Transverse colon (tissue), 4 donors: ENCODE data around the gene SIMC1. TPM values are rescaled to one million over a fixed set of nuclear protein-coding genes. Genes with fewer than 3 reads are reported as not detected.
A peak's percentile ranks its signal among the peaks of the same experiment; 100 is the strongest.
"Not testable (repeated sequence)": the region's sequence is repeated elsewhere in the genome, so short reads cannot be mapped to it uniquely, and the experiment has no call there.

Source experiments
- DNase-seq: peaks from one replicate; pipeline ENCODE4 v3.0.0-alpha.2; 2019
- H3K27ac ChIP-seq, 4 donors: fragments of 200-600 bp; sonication (generic); 2 replicates each; pipeline ENCODE4 v1.5.1; 2016 to 2018; ENCODE audit warnings: inconsistent platforms in 4 of 4
- H3K27me3 ChIP-seq: fragments of 200-600 bp; sonication (generic); 2 replicates; pipeline ENCODE4 v1.5.1; 2017; ENCODE audit warnings: inconsistent platforms
- H3K36me3 ChIP-seq, 4 donors: fragments of 200-600 bp; sonication (generic); 2 replicates each; pipeline ENCODE4 v1.5.1; 2017 to 2019; ENCODE audit warnings: inconsistent platforms in 4 of 4
- H3K4me1 ChIP-seq, 4 donors: fragments of 200-600 bp; sonication (generic); 2 replicates each; pipeline ENCODE4 v1.5.1; 2017 to 2020; ENCODE audit warnings: inconsistent platforms in 4 of 4
- H3K4me3 ChIP-seq, 4 donors: fragments of 200-600 bp; sonication (generic); 1 replicate in 1 of 4; 2 replicates in 3 of 4; pipeline versions ENCODE4 v1.5.1 to v1.6.1; 2017 to 2019; ENCODE audit warnings: inconsistent platforms in 4 of 4
- H3K9me3 ChIP-seq, 2 donors: fragments of 200-600 bp; sonication (generic); 2 replicates each; pipeline ENCODE4 v1.5.1; 2017 to 2019; ENCODE audit warnings: inconsistent platforms in 2 of 2
- POLR2A ChIP-seq: fragments of 450-650 bp; IDR thresholded peaks from one replicate; pipeline ENCODE4 v1.6.1; 2016; ENCODE audit warnings: antibody characterized with exemption, mild to moderate bottlenecking, moderate library complexity
- POLR2AphosphoS5 ChIP-seq, 3 donors: sonication (generic); formaldehyde crosslinking; IDR thresholded peaks; one replicate each; pipeline ENCODE4 v1.6.1; 2016; ENCODE audit warnings: antibody characterized with exemption in 3 of 3
- WGBS, 2 donors: methylation state at CpG; one replicate each; pipeline ENCODE4 v1.1.5; 2018; ENCODE audit warnings: low coverage in 1 of 2; 5-methylcytosine and 5-hydroxymethylcytosine counted together
- in situ Hi-C, 4 donors: fragments of 200-750 bp; cut with MboI; loops; one replicate each; pipeline versions ENCODE4 v1.15.0 to v1.15.1; 2017; ENCODE audit warnings: low sequenced_read_pairs in 3 of 4, low pct_ligation_motif_present in 1 of 4, low pct_unique_long_range_greater_than_20kb in 1 of 4
- intact Hi-C: fragments of 100-400 bp; cut with DNase I; formaldehyde crosslinking; loops from one replicate; pipeline ENCODE4 v1.15.1; 2023; ENCODE audit warnings: low total_unique reads
- total RNA-seq, 4 donors: library from RNA; depleted of rRNA; stranded (reverse); fragments of >200 nt; gene quantifications; one replicate each; pipeline ENCODE4 v1.1.0, GENCODE V29; 2016
- TF ChIP-seq, protein P1 (sequence below), 5 experiments: fragments of 200-600 bp in 3 of 5; fragments of 450-650 bp in 2 of 5; sonication (generic) in 3 of 5; IDR thresholded peaks; 1 replicate in 2 of 5; 2 replicates in 3 of 5; pipeline ENCODE4 v1.5.1; 2016 to 2017; ENCODE audit warnings: antibody characterized with exemption in 5 of 5, inconsistent platforms in 3 of 5, mild to moderate bottlenecking in 2 of 5, moderate library complexity in 1 of 5

Gene SIMC1
- total RNA-seq, 4 donors from 2014 or later: 15.0 to 21.2 (median 17.7) TPM

DNA sequence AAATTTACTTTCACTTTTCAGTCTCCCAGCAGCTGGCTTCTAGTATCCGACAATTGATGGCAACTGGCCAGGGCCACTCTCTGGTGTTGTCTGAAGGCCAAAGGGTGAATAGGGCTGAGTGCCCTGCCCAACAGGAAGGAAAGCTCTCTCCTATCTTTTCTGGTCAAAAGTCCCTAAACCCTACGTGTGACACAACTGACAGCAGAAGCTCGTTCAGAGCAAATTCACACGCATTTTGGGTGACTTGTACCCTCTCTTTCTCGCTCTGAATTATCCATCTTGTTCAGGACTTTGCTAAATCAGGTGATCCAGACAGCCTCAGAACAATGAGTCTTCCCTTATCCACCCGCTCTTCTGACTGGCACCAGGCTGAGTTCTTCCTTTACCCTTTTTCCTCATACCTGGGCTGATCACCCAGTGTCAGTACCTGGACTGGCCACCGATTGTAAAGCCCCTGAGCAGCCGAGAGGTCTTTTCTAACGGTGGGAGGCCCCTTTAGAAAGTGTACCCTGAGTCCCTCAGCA, 21.8 kb upstream of the SIMC1 start:
- H3K4me3 ChIP-seq, H3K27me3 ChIP-seq, H3K36me3 ChIP-seq, H3K9me3 ChIP-seq, H3K4me1 ChIP-seq, intact Hi-C loops, in situ Hi-C loops: not testable (repeated sequence)
- H3K27ac ChIP-seq: peak overlapping the region; percentile 43 to 82 (median 64)
- 47 to 60% methylated on average over 8 to 9 of the region's 9 CpGs for WGBS, 2 donors
- TF ChIP-seq POLR2AphosphoS5 (IDR thresholded peaks at IDR 0.05) (peak in 1 of 3 donors; percentile 28), POLR2A (peak; percentile 33)
- TF ChIP-seq, protein P1, sequence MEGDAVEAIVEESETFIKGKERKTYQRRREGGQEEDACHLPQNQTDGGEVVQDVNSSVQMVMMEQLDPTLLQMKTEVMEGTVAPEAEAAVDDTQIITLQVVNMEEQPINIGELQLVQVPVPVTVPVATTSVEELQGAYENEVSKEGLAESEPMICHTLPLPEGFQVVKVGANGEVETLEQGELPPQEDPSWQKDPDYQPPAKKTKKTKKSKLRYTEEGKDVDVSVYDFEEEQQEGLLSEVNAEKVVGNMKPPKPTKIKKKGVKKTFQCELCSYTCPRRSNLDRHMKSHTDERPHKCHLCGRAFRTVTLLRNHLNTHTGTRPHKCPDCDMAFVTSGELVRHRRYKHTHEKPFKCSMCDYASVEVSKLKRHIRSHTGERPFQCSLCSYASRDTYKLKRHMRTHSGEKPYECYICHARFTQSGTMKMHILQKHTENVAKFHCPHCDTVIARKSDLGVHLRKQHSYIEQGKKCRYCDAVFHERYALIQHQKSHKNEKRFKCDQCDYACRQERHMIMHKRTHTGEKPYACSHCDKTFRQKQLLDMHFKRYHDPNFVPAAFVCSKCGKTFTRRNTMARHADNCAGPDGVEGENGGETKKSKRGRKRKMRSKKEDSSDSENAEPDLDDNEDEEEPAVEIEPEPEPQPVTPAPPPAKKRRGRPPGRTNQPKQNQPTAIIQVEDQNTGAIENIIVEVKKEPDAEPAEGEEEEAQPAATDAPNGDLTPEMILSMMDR (IDR thresholded peaks at IDR 0.05): peak in 1 of 5 experiments; percentile 23
- peak; percentile 91 for DNase-seq

DNA sequence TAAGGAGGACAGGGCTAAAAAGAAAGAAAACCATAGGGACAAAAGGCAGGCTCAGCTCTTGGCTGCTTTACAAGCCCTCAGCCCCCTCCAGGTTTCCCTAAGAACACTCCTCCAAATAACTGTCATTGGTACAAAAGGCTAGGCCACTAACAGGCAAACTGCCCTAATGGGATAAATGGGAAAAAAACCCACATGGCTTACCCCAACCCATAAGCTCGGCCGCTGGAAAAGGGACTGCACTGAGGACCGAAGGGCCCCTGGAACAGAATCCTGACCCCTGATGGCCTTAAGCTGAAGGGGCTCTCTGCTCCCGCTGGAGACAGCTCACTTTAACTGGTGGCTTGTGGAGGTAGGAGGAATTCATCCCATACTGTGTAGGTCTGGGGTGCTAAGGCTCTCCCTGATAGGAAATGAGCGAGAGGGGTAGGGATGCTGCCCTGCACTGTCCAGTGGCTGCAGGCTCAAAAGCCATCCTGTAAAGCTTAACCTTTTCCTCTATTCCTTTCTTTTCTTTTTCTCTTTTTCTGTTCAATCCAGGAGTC, 21.0 kb upstream of the SIMC1 start:
- 100% methylated on average over 1 of the region's 5 CpGs; no CpG with 5 or more reads in 1 of the 2 donors for WGBS, 2 donors
- DNase-seq, H3K4me1 ChIP-seq, in situ Hi-C loops, H3K27me3 ChIP-seq, intact Hi-C loops, H3K36me3 ChIP-seq, H3K9me3 ChIP-seq, H3K4me3 ChIP-seq: not testable (repeated sequence)
- H3K27ac ChIP-seq: peak overlapping the region in 1 of 4 donors; percentile 82

DNA sequence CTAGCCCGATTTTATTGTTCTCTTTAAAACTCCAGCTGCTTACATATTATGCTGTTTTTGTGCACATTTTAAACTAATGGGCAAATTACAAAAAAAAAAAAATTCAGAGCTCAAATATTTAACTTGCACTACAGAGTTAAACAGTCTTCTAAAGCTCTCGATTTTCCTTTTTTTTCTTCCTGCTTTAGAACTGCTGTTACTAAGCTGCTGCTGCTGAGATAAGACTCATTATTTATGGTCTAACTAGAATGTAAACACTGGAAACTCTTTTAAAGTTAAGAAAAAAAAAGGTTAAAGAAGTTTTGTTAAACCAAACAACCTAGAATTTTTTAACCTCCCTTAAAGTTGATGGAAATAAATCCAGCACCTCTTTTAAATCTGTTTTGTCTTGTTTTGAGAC, 20.5 kb upstream of the SIMC1 start:
- H3K9me3 ChIP-seq, in situ Hi-C loops, DNase-seq, H3K4me1 ChIP-seq, intact Hi-C loops, H3K27me3 ChIP-seq, H3K4me3 ChIP-seq, H3K27ac ChIP-seq, H3K36me3 ChIP-seq: not testable (repeated sequence)
- WGBS, 2 donors: 17% methylated on average over 2 of the region's 2 CpGs

DNA sequence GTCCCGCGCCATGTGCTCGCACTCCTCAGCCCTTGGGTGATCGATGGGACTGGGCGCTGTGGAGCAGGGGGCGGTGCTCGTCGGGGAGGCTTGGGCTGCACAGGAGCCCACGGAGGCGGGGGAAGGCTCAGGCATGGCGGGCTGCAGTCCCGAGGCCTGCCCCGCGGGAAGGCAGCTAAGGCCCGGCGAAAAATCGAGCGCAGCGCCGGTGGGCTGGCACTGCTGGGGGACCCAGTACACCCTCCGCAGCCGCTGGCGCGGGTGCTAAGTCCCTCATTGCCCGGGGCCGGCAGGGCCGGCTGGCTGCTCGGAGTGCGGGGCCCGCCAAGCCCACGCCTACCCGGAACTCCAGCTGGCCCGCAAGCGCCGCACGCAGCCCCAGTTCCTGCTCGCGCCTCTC, 16.2 kb upstream of the SIMC1 start:
- H3K27ac ChIP-seq, H3K36me3 ChIP-seq, in situ Hi-C loops, DNase-seq, H3K9me3 ChIP-seq, H3K27me3 ChIP-seq, intact Hi-C loops, H3K4me3 ChIP-seq, H3K4me1 ChIP-seq: not testable (repeated sequence)
- 92 to 98% methylated on average over 5 to 15 of the region's 38 CpGs for WGBS, 2 donors

DNA sequence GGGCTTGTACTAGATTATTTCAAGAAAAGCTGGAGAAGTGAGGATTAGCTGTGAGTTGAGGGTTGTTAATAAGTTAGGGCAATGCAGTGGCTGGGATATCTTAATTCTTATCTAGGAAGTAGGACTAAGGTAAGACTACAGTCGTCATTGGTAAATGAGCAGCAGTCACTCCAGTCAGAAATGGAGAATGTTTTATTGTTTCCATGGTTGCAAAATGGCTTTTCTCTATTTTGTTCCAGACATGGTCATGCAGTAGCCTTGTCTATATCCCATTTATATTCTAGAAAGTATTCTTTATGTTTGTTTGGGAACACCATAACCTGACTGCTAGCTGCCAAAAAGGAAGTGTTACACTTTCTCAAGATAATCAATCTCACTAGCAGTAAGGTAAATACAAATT, 9.9 kb upstream of the SIMC1 start:
- intact Hi-C loops, H3K4me3 ChIP-seq, H3K4me1 ChIP-seq, H3K27ac ChIP-seq, DNase-seq, H3K36me3 ChIP-seq, in situ Hi-C loops, H3K27me3 ChIP-seq, H3K9me3 ChIP-seq: not testable (repeated sequence)
- no CpG with 5 or more reads among the region's 1 CpG for WGBS, 2 donors

DNA sequence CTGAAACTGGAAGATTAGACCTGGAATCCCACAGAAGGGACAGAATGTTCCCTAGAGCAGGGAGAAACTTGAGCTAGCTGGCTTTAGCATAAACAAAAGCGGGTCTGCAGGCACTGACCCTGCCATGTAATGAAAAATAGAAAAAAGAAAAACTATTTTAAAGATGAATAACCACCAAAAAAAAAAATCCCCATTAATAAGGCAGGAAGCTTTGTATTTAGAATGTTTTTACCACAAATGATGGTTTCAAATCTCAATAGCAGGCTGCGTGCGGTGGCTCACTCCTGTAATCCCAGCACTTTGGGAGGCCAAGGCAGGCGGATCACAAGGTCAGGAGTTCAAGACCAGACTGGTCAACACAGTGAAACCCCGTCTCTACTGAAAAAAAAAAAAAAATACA, 5.0 kb upstream of the SIMC1 start:
- H3K27me3 ChIP-seq, H3K4me3 ChIP-seq, intact Hi-C loops, H3K27ac ChIP-seq, in situ Hi-C loops, H3K36me3 ChIP-seq, H3K4me1 ChIP-seq, H3K9me3 ChIP-seq, DNase-seq: not testable (repeated sequence)
- WGBS, 2 donors: 84 to 96% methylated on average over 4 to 5 of the region's 5 CpGs

DNA sequence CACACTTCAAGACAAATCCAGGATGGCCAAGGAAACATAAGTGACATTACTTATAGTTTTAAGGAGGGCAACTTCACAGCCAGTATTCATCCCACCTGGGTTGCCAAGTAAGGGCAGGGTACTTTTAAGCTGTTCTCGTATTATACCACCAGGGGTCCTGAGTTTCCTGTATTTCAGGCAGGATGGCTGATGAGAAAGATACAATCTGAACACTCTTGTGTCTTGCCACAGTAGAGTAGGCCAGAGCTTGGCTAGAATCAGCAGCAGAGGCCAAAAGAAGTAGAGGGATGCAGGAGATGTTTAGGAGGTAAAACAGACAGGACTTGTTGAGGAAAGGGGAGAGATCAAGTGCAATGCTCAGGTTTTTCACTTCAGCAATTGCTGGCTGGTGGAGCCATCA, 3.1 kb upstream of the SIMC1 start:
- intact Hi-C loops, H3K4me1 ChIP-seq, H3K9me3 ChIP-seq, H3K27ac ChIP-seq, H3K27me3 ChIP-seq, in situ Hi-C loops, DNase-seq, H3K36me3 ChIP-seq, H3K4me3 ChIP-seq: not testable (repeated sequence)
- TF ChIP-seq, protein P1 (IDR thresholded peaks at IDR 0.05): peak; percentile 20 to 39 (median 26)
- WGBS, 2 donors: 0% methylated on average over 1 of the region's 1 CpG; no CpG with 5 or more reads in 1 of the 2 donors

DNA sequence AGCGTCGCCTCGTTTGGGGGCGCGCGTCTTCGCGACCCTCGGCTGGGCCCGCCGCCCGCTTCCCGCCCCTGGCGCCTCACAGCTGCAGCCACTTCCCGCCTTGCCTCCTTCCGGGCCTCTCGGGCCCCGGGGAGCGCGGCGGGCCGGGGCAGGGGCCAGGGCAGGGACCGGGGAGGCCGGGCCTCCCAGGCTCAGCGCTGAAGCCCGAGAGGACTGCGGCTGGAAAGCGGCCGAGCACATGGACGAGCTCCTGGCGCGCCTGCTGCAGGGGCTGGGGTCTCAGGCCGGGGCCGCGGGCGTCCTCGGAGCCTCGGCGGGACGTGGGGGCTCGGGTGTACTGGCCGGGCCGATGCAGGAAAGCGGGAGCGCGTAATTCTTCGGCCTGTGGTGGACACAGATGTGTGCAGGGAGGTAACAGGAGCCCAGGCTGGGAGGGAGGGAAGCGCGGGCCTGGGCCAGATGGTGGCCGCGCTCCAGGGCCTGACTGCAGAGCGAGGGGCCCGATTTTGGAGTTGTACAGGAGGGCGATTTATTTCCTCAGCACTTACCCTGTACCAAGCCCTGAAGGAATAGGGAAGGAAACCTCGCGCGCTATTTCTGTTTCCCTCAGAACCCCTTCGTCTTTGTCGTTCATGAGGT, 540 bp downstream of the SIMC1 start:
- H3K36me3 ChIP-seq, H3K4me1 ChIP-seq, DNase-seq, intact Hi-C loops, H3K9me3 ChIP-seq, in situ Hi-C loops, H3K27me3 ChIP-seq: not testable (repeated sequence)
- peak overlapping the region in 3 of 4 donors; percentile 53 to 67 (median 56) for H3K4me3 ChIP-seq
- no CpG with 5 or more reads among the region's 59 CpGs for WGBS, 2 donors
- peak overlapping the region; percentile 55 to 82 (median 74) for H3K27ac ChIP-seq

DNA sequence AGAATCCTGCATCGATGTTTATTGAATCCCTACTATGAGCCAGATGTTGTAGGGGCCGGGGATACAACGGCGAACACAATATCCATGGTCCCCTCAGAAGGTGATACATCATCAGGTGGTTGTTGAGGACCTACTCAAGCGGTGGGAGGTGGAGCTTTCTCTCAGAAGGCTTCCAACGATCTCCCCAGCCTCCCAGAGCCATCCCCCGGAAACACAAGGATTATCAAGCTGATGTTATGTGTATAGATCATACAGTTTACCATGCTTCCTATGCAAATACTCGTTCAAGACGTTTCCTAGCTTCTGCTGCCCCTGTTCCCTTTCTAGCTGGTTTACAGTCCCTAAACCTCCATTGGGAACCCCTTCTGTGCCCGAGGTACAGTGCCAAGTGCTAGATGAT, 1.1 kb downstream of the SIMC1 start:
- in situ Hi-C loops, H3K27ac ChIP-seq, H3K4me3 ChIP-seq, H3K27me3 ChIP-seq, H3K9me3 ChIP-seq, H3K36me3 ChIP-seq, DNase-seq, H3K4me1 ChIP-seq, intact Hi-C loops: not testable (repeated sequence)
- WGBS, 2 donors: no CpG with 5 or more reads among the region's 10 CpGs
